Hematopoietic multipotent progenitor cell (in vitro differentiated cells): Measurements from ENCODE around the gene GALC. TPM values are rescaled to one million over a fixed set of nuclear protein-coding genes. Genes with fewer than 3 reads are reported as not detected.
"Not testable (repeated sequence)": the region's sequence is repeated elsewhere in the genome, so short reads cannot be mapped to it uniquely, and the experiment has no call there.

Source experiments
- DNase-seq, 3 donors: peaks; one replicate each; pipeline ENCODE4 v3.0.0-alpha.2; 2011 to 2015; ENCODE audit warnings: low read depth in 2 of 3, low spot score in 2 of 3
- total RNA-seq: library from RNA; depleted of rRNA; stranded (reverse); fragments of >200 nt; gene quantifications from one replicate; pipeline ENCODE4 v1.2.3, GENCODE V29; 2012

The GALC gene
- total RNA-seq, result 24.5 TPM

- peak; percentile 85 to 96 (median 91) for DNase-seq
Measured at GRCh38 chr14:87992718-87993628, at the start of gene GALC. GALC (minus strand) TSS chr14:87993182; CDS start chr14:87993164, 18 bp downstream.

- no peak for DNase-seq
Measured at GRCh38 chr14:88040146-88040545, 47.2 kb upstream of the GALC start.

GRCh38 chr14:88039197-88039596 lies 46.2 kb upstream of the GALC start:
- no peak for DNase-seq

- DNase-seq, result no peak
Measured at GRCh38 chr14:88037325-88037724, 44.3 kb upstream of the GALC start.

GRCh38 chr14:88036422-88036821 lies 43.4 kb upstream of the GALC start:
- no peak for DNase-seq

GRCh38 chr14:88034076-88034475 lies 41.1 kb upstream of the GALC start:
- no peak for DNase-seq

GRCh38 chr14:88032373-88032772 lies 39.4 kb upstream of the GALC start:
- DNase-seq, result no peak

GRCh38 chr14:88030892-88031291 lies 37.9 kb upstream of the GALC start:
- no peak for DNase-seq

- peak in 1 of 3 donors; percentile 21 for DNase-seq
Measured at GRCh38 chr14:88030079-88030478, 37.1 kb upstream of the GALC start.

- DNase-seq, result no peak
Measured at GRCh38 chr14:88029500-88029899, 36.5 kb upstream of the GALC start.

- DNase-seq, result no peak
Measured at GRCh38 chr14:88026890-88027289, 33.9 kb upstream of the GALC start.

- DNase-seq, result no peak
Measured at GRCh38 chr14:88025313-88025712, 32.3 kb upstream of the GALC start.

- DNase-seq, result not testable (repeated sequence)
Measured at GRCh38 chr14:88024252-88025086, 31.5 kb upstream of the GALC start.

GRCh38 chr14:88023658-88024187 lies 30.7 kb upstream of the GALC start:
- peak in 1 of 3 donors; percentile 33 for DNase-seq

GRCh38 chr14:88017535-88017934 lies 24.6 kb upstream of the GALC start:
- DNase-seq, result no peak

GRCh38 chr14:88016768-88017167 lies 23.8 kb upstream of the GALC start:
- no peak for DNase-seq

- DNase-seq, result peak in 2 of 3 donors; percentile 60 to 78
Measured at GRCh38 chr14:88013750-88014349, 20.9 kb upstream of the GALC start.

GRCh38 chr14:88012495-88012894 lies 19.5 kb upstream of the GALC start:
- DNase-seq, result no peak

- DNase-seq, result no peak
Measured at GRCh38 chr14:88010331-88010730, 17.3 kb upstream of the GALC start.

GRCh38 chr14:88009486-88009885 lies 16.5 kb upstream of the GALC start:
- DNase-seq, result no peak
